HEK293 (cell line): Measurements from ENCODE around the gene RBFOX1.

Source experiments
- CTCF ChIA-PET: fragments of 350-600 bp; formaldehyde crosslinking; extraction: SDS; loops from one replicate; lab custom pipeline; 2021; ENCODE audit warnings: antibody characterized with exemption; lab: Yijun Ruan, JAX
- POLR2A ChIA-PET: fragments of 300-600 bp; formaldehyde crosslinking; extraction: SDS; loops from one replicate; lab custom pipeline; 2020; ENCODE audit warnings: antibody characterized with exemption, inconsistent platforms; lab: Yijun Ruan, JAX
- H3K27ac ChIP-seq: fragments of 200-500 bp; sonication (Bioruptor generic); 2 replicates; pipeline ENCODE4 v1.5.1; 2014; ENCODE audit warnings: low read depth, low read length, control low read depth, inconsistent platforms; ENCODE audit errors: extremely low read depth
- H3K36me3 ChIP-seq, 2 experiments: fragments of 200-500 bp in 1 of 2; sonication (Bioruptor generic) in 1 of 2; 1 replicate in 1 of 2; 2 replicates in 1 of 2; pipeline ENCODE4 v1.5.1; 2014 to 2017; ENCODE audit warnings: inconsistent platforms in 2 of 2, low read length in 2 of 2; ENCODE audit not compliant: control insufficient read depth in 2 of 2, insufficient read depth in 1 of 2
- H3K4me1 ChIP-seq: fragments of 200-500 bp; sonication (Bioruptor generic); 2 replicates; pipeline ENCODE4 v1.5.1; 2014; ENCODE audit warnings: mild to moderate bottlenecking, low read length, inconsistent platforms; ENCODE audit not compliant: control insufficient read depth, insufficient read depth
- H3K4me3 ChIP-seq: 2 replicates; pipeline ENCODE4 v1.5.1; 2011; ENCODE audit warnings: low read depth, mild to moderate bottlenecking, control low read depth, low read length, moderate library complexity
- H3K9me3 ChIP-seq: fragments of 200-500 bp; sonication (Bioruptor generic); 2 replicates; pipeline ENCODE4 v1.5.1; 2014; ENCODE audit warnings: low read depth, low read length, inconsistent platforms; ENCODE audit not compliant: control insufficient read depth, insufficient read depth
- KLF1 ChIP-seq: fragments of 450-650 bp; formaldehyde crosslinking; IDR thresholded peaks from 2 replicates; pipeline ENCODE4 v1.5.1; 2016; ENCODE audit warnings: missing biosample characterization, missing genetic modification characterization
- KLF8 ChIP-seq: fragments of 450-650 bp; formaldehyde crosslinking; IDR thresholded peaks from 2 replicates; pipeline ENCODE4 v1.5.1; 2016; ENCODE audit warnings: missing biosample characterization, missing genetic modification characterization
- MZF1 ChIP-seq: fragments of 450-650 bp; formaldehyde crosslinking; IDR thresholded peaks from 2 replicates; pipeline ENCODE4 v1.5.1; 2017; ENCODE audit warnings: missing biosample characterization, missing genetic modification characterization, borderline replicate concordance
- PRDM2 ChIP-seq: fragments of 450-650 bp; formaldehyde crosslinking; IDR thresholded peaks from 2 replicates; pipeline ENCODE4 v1.5.1; 2016; ENCODE audit warnings: missing biosample characterization, missing genetic modification characterization, borderline replicate concordance
- PRDM4 ChIP-seq: fragments of 450-650 bp; formaldehyde crosslinking; IDR thresholded peaks from 2 replicates; pipeline ENCODE4 v1.5.1; 2017; ENCODE audit warnings: missing biosample characterization, missing genetic modification characterization
- SP7 ChIP-seq: fragments of 450-650 bp; formaldehyde crosslinking; IDR thresholded peaks from 2 replicates; pipeline ENCODE4 v1.5.1; 2016; ENCODE audit warnings: missing biosample characterization, missing genetic modification characterization
- TRIM28 ChIP-seq: IDR thresholded peaks from 2 replicates; pipeline ENCODE4 v1.6.1; 2011; ENCODE audit warnings: low read length, control low read depth, borderline replicate concordance
- ZBTB48 ChIP-seq: fragments of 450-650 bp; formaldehyde crosslinking; IDR thresholded peaks from 2 replicates; pipeline ENCODE4 v1.5.1; 2016; ENCODE audit warnings: missing biosample characterization, missing genetic modification characterization
- ZNF10 ChIP-seq: fragments of 450-650 bp; formaldehyde crosslinking; IDR thresholded peaks from 2 replicates; pipeline ENCODE4 v1.5.1; 2017; ENCODE audit warnings: missing biosample characterization, missing genetic modification characterization
- ZNF138 ChIP-seq: fragments of 450-650 bp; formaldehyde crosslinking; IDR thresholded peaks from 2 replicates; pipeline ENCODE4 v1.5.1; 2016; ENCODE audit warnings: missing biosample characterization, missing genetic modification characterization, borderline replicate concordance
- ZNF16 ChIP-seq: fragments of 450-650 bp; formaldehyde crosslinking; IDR thresholded peaks from 2 replicates; pipeline ENCODE4 v1.5.1; 2016; ENCODE audit warnings: low read depth, missing biosample characterization, missing genetic modification characterization
- ZNF175 ChIP-seq: fragments of 450-650 bp; formaldehyde crosslinking; IDR thresholded peaks from 2 replicates; pipeline ENCODE4 v1.5.1; 2016; ENCODE audit warnings: missing biosample characterization, missing genetic modification characterization
- ZNF521 ChIP-seq: fragments of 450-650 bp; formaldehyde crosslinking; IDR thresholded peaks from 2 replicates; pipeline ENCODE4 v1.5.1; 2017; ENCODE audit warnings: missing biosample characterization, mild to moderate bottlenecking, missing genetic modification characterization
- ZNF561 ChIP-seq: fragments of 450-650 bp; IDR thresholded peaks from 2 replicates; pipeline ENCODE4 v1.5.1; 2018; ENCODE audit warnings: missing biosample characterization, missing genetic modification characterization, borderline replicate concordance
- ZNF610 ChIP-seq: fragments of 450-650 bp; formaldehyde crosslinking; IDR thresholded peaks from 2 replicates; pipeline ENCODE4 v1.5.1; 2016; ENCODE audit warnings: missing biosample characterization, missing genetic modification characterization, borderline replicate concordance
- ZNF639 ChIP-seq: fragments of 450-650 bp; formaldehyde crosslinking; IDR thresholded peaks from 2 replicates; pipeline ENCODE4 v1.5.1; 2016; ENCODE audit warnings: missing biosample characterization, missing genetic modification characterization
- ZNF707 ChIP-seq: fragments of 450-650 bp; formaldehyde crosslinking; IDR thresholded peaks from 2 replicates; pipeline ENCODE4 v1.5.1; 2016; ENCODE audit warnings: missing biosample characterization, missing genetic modification characterization
- ZNF791 ChIP-seq: fragments of 450-650 bp; formaldehyde crosslinking; IDR thresholded peaks from 2 replicates; pipeline ENCODE4 v1.5.1; 2016; ENCODE audit warnings: missing biosample characterization, missing genetic modification characterization
- ZSCAN30 ChIP-seq: fragments of 450-650 bp; IDR thresholded peaks from 2 replicates; pipeline ENCODE4 v1.5.1; 2018; ENCODE audit warnings: missing biosample characterization, mild to moderate bottlenecking, missing genetic modification characterization, moderate library complexity
- TF ChIP-seq, protein P1 (sequence below): fragments of 450-650 bp; formaldehyde crosslinking; IDR thresholded peaks from 2 replicates; pipeline ENCODE4 v1.5.1; 2016; ENCODE audit warnings: missing biosample characterization, missing genetic modification characterization

Gene RBFOX1

DNA sequence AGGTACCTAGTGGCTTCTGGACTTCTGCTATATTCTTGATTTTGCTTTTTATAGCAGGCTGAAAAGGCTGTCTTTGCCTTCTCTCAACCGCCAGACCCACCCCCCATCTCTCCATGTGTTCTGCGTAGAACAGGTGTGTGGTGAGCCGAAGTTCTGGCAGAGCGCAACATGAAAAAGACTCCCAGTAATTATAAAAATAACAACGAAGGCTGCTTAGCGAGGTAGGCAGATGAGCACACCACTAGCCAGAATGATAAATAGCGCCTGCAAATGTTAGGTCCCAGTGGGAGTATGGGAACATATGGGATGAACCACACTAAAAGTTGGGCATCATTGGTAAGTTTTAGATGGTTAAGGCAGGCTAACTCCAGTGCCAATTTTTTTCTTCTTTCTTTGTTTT is 14.0 kb upstream of the RBFOX1 start:
- CTCF ChIA-PET: no interaction called here
- no peak overlapping the region for H3K27ac ChIP-seq
- no peaks in the 10 kb centered on the region for H3K4me1 ChIP-seq
- no peaks in the 10 kb centered on the region for H3K36me3 ChIP-seq
- no peak overlapping the region for H3K4me3 ChIP-seq
- H3K9me3 ChIP-seq: no peaks in the 10 kb centered on the region
- POLR2A ChIA-PET: no interaction called here
- TF ChIP-seq ZNF138 (tag by site-specific recombination) (no peak), ZNF639 (tag by site-specific recombination) (no peak), ZNF16 (tag by site-specific recombination) (no peak), PRDM4 (no peak), ZNF561 (tag by site-specific recombination) (no peak), KLF1 (tag by site-specific recombination) (no peak), TRIM28 (no peak), ZNF175 (tag by site-specific recombination) (no peak), KLF8 (tag by site-specific recombination) (no peak), ZNF10 (no peak), PRDM2 (tag by site-specific recombination) (no peak), ZNF521 (no peak), ZNF707 (tag by site-specific recombination) (no peak), SP7 (no peak), MZF1 (tag by site-specific recombination) (no peak), ZSCAN30 (tag by site-specific recombination) (no peak), ZNF791 (tag by site-specific recombination) (no peak), ZBTB48 (tag by site-specific recombination) (no peak), ZNF610 (tag by site-specific recombination) (no peak)
- TF ChIP-seq, protein P1, sequence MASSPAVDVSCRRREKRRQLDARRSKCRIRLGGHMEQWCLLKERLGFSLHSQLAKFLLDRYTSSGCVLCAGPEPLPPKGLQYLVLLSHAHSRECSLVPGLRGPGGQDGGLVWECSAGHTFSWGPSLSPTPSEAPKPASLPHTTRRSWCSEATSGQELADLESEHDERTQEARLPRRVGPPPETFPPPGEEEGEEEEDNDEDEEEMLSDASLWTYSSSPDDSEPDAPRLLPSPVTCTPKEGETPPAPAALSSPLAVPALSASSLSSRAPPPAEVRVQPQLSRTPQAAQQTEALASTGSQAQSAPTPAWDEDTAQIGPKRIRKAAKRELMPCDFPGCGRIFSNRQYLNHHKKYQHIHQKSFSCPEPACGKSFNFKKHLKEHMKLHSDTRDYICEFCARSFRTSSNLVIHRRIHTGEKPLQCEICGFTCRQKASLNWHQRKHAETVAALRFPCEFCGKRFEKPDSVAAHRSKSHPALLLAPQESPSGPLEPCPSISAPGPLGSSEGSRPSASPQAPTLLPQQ (tag by site-specific recombination): no peak
